ENCODE results near the gene TIFAB.

Gene TIFAB

GRCh38 chr5:135453613-135454012 lies 1.5 kb upstream of the TIFAB start:
- no peak for TF ChIP-seq CTCF (IDR thresholded peaks at IDR 0.05; ENCODE audit: low read depth, low read length, missing control alignments)
- H3K4me3 ChIP-seq (replicated peaks; ENCODE audit: low read depth, low read length) = no peak overlapping the region
- DNase-seq (ENCODE audit: extremely low read depth, low read depth) = no peak

- no peak for DNase-seq (ENCODE audit: extremely low read depth, low read depth)
- H3K4me3 ChIP-seq (replicated peaks; ENCODE audit: low read depth, low read length) = no peak overlapping the region
- TF ChIP-seq CTCF (IDR thresholded peaks at IDR 0.05; ENCODE audit: low read depth, low read length, missing control alignments) = no peak
Measured at GRCh38 chr5:135451581-135452320, 400 bp downstream of the TIFAB start.

- no peak for DNase-seq (ENCODE audit: extremely low read depth, low read depth)
- TF ChIP-seq CTCF (IDR thresholded peaks at IDR 0.05; ENCODE audit: low read depth, low read length, missing control alignments) = no peak
- no peak overlapping the region for H3K4me3 ChIP-seq (replicated peaks; ENCODE audit: low read depth, low read length)
Measured at GRCh38 chr5:135450952-135451351, 1.2 kb downstream of the TIFAB start.

GRCh38 chr5:135450336-135450735 lies 1.8 kb downstream of the TIFAB start:
- no peak for DNase-seq (ENCODE audit: extremely low read depth, low read depth)
- no peak overlapping the region for H3K4me3 ChIP-seq (replicated peaks; ENCODE audit: low read depth, low read length)
- TF ChIP-seq CTCF (IDR thresholded peaks at IDR 0.05; ENCODE audit: low read depth, low read length, missing control alignments) = no peak

- no peak for TF ChIP-seq CTCF (IDR thresholded peaks at IDR 0.05; ENCODE audit: low read depth, low read length, missing control alignments)
- DNase-seq (ENCODE audit: extremely low read depth, low read depth) = no peak
- no peak overlapping the region for H3K4me3 ChIP-seq (replicated peaks; ENCODE audit: low read depth, low read length)
Measured at GRCh38 chr5:135449644-135450043, 2.5 kb downstream of the TIFAB start.

- TF ChIP-seq CTCF (IDR thresholded peaks at IDR 0.05; ENCODE audit: low read depth, low read length, missing control alignments) = no peak
- DNase-seq (ENCODE audit: extremely low read depth, low read depth) = no peak
- no peak overlapping the region for H3K4me3 ChIP-seq (replicated peaks; ENCODE audit: low read depth, low read length)
Measured at GRCh38 chr5:135448791-135449507, 3.2 kb downstream of the TIFAB start.

All from HFF-Myc (cell line).